Measurements from ENCODE around the gene PLEKHG5.

DNA sequence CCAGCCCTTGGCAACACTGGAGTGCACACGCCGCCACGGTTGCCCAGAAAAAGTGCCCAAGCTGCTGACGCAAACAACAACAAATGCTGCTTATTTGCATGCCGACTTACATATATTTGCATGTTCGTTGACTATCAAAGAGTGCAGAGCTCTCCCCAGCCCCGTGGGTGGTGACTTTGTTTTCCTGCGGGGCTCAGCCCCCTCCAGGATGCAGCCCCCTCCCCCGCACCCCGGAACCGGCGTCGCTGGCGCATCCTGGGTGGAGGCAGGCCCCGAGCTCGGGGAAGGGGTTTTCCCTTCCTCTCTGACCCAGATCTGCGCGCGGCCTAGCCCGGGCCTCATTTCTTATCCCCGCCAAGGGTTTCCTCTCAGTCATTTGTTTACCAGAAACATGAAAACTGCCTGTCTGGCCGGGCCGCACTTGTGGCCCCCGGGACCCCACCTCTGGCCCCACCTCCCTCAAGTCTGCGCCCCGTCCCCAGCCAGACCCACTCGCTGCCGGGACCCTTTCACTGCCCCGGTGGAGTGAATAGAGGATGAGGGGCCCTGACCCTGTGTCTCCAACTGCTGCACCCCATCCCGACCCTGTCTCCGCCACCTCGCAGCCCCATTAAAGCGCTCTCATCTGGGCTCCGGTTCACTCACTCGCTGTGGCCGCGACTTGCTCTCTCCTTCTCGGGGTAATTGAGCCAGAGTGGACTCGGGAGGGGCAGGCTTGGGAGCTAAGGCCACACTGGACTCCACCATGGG is 31.0 kb downstream of the PLEKHG5 start:
- no peak for TF ChIP-seq EZH2 (IDR thresholded peaks at IDR 0.05; ENCODE audit: borderline replicate concordance, insufficient read depth, low read depth, low read length, poor library complexity, severe bottlenecking)
- TF ChIP-seq, protein P1, sequence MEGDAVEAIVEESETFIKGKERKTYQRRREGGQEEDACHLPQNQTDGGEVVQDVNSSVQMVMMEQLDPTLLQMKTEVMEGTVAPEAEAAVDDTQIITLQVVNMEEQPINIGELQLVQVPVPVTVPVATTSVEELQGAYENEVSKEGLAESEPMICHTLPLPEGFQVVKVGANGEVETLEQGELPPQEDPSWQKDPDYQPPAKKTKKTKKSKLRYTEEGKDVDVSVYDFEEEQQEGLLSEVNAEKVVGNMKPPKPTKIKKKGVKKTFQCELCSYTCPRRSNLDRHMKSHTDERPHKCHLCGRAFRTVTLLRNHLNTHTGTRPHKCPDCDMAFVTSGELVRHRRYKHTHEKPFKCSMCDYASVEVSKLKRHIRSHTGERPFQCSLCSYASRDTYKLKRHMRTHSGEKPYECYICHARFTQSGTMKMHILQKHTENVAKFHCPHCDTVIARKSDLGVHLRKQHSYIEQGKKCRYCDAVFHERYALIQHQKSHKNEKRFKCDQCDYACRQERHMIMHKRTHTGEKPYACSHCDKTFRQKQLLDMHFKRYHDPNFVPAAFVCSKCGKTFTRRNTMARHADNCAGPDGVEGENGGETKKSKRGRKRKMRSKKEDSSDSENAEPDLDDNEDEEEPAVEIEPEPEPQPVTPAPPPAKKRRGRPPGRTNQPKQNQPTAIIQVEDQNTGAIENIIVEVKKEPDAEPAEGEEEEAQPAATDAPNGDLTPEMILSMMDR (IDR thresholded peaks at IDR 0.05) = no peak

Data from B cell (primary cell).